GM21529 (cell line): ENCODE results near the gene ZBTB38.
A peak's percentile ranks its signal among the peaks of the same experiment; 100 is the strongest.

Experiments used
- ATAC-seq: cut with Tn5 transposase; IDR thresholded peaks from one replicate; pipeline ENCODE4 v1.9.1; 2021; ENCODE audit not compliant: unreplicated experiment

The ZBTB38 gene

DNA sequence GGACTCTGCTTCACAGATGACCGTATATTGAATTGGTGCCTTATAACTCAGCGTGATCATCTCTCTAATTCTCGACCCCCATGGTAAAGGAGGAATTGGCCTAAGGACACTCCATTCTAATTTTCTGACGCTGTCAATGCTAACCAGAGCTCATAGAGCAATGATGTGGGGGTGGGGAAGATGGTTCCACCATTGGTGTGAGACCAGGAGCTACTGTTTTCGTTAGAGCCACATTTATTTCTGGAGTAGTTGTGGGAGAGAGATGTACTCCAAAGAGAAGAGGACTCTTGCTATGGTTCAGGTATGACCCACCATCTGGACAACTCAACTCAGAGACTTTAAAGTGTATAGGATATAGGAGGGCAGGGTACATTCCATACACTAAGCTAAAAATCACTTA lies 16.3 kb downstream of the ZBTB38 start:
- ATAC-seq: no peak

DNA sequence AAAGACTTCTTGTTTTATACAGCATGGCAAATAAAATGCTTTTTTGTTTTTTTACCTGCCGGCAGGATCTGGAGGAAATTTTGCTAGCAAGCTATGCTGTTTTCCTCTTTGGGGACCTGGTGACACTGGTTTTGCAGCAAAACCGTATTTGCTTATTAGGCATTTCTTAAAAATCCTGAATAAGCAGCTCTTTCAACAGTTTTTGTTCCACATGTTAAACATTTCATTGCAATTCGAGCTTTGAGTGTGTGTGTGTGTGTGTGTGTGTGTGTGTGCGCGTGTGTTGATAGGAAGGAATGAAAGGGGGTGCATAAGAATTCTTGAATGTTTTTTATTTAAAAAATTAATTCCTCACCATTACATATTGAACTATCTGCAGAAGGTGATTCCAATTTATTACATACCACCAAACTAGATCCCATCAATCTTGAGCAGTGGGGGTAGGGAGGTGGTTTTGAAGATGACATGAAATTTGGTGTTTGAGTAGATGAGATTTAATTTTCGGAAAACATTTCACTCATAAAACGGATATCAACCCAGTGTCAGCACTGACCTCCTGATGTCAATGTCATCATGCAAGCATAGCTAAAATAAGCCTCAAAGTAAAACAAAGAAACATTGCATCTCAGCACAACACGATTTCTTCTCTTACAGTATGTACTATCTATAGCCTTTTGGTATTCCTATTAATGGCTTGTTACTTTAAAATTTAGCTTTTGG lies 17.3 kb downstream of the ZBTB38 start:
- no peak for ATAC-seq

DNA sequence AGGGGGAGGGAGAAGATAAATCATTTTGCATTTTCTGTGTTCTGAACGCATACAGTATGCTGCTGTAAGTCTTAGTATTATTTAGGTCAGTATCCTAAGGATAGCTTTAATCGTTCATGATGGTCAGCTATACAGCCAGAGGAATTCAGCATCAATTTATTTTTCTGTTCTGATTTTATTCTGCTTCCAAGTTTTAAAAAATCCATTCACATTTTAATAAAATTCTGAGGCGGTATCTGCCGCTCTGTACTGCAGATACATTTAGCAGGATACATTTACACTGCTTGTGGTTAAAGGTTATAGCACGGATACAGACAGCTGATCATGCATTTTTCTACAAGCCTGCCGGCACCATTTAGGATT lies 17.8 kb downstream of the ZBTB38 start:
- ATAC-seq: no peak

- ATAC-seq: peak; percentile 27
These were observed 18.4 kb downstream of the ZBTB38 start for GRCh38 chr3:141386611-141387111.

DNA sequence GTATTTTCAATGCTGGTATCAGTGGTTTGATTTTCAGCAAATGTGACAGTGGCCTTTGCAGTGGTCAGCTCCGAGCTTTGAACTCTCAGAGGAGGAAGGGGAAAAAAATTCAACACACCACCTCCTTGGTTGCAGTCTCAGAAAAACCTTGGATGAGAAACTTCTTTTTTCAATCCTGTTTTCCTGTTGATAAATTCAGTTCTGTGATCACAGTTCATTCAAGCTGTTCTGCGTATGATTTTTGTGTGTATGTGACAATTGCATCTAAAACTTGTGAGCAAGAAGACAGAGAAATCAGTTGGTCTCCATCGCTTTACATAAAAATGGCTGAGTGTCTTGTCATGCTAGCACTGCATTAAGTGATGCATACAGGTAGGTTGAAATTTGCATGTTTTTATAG lies 19.2 kb downstream of the ZBTB38 start:
- no peak for ATAC-seq

- ATAC-seq: no peak
These were observed 20.1 kb downstream of the ZBTB38 start for GRCh38 chr3:141388395-141388794.

- no peak for ATAC-seq
These were observed 20.7 kb downstream of the ZBTB38 start for GRCh38 chr3:141388823-141389621.

GRCh38 chr3:141389703-141390102 lies 21.4 kb downstream of the ZBTB38 start:
- no peak for ATAC-seq

DNA sequence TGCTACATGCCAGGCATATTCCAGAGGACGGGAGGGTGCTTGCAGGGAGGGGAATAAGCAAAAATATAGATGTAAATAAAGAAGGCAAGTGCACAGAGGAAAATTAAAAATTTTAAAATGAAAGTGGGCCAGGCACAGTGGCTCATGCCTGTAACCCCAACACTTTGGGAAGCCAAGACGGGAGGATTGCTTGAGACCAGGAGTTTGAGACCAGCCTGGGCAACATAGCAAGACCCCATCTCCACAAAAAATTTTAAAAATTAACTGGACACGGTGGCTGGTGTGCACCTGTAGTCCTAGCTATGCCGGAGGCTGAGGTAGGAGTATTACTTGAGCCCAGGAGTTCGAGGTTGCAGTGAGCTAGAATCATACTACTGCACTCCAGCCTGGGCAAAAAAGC lies 22.4 kb downstream of the ZBTB38 start:
- ATAC-seq: no peak

GRCh38 chr3:141391298-141391990 lies 23.1 kb downstream of the ZBTB38 start:
- no peak for ATAC-seq

DNA sequence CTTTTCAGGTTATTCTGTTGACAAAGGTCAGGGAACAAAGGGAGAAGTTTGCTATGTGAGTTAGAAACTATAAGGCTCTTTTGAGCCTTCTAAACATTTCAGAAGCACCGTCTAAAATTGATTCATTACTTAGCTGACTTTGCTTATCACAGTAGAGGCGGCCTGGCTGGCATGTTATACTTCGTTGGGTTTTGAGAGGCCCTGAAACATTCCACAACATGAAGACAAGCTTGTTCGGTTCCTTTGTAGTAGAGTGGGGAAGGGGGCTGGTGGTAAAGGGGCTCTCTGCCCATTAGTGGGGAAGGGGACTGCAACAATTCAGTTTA lies 23.6 kb downstream of the ZBTB38 start:
- ATAC-seq: no peak

DNA sequence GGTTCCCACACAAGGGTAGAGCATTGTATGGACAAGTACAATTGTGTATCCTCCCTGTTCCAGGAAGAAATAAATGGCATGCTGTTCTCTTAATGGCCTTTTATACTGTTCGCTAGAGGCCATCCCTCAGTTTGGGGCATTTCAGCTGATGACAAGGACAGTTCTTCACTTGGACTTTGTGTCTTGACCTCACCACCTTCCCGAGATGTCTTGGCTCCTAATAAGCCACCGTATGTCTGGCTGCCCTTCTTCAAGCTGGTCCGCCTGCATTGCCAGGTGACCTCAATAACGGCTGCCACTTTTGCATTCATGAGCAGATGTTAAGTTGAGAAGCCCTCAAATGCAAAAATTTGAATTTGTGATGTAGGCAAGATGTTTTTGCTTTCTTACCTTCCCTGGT lies 24.1 kb downstream of the ZBTB38 start:
- no peak for ATAC-seq

DNA sequence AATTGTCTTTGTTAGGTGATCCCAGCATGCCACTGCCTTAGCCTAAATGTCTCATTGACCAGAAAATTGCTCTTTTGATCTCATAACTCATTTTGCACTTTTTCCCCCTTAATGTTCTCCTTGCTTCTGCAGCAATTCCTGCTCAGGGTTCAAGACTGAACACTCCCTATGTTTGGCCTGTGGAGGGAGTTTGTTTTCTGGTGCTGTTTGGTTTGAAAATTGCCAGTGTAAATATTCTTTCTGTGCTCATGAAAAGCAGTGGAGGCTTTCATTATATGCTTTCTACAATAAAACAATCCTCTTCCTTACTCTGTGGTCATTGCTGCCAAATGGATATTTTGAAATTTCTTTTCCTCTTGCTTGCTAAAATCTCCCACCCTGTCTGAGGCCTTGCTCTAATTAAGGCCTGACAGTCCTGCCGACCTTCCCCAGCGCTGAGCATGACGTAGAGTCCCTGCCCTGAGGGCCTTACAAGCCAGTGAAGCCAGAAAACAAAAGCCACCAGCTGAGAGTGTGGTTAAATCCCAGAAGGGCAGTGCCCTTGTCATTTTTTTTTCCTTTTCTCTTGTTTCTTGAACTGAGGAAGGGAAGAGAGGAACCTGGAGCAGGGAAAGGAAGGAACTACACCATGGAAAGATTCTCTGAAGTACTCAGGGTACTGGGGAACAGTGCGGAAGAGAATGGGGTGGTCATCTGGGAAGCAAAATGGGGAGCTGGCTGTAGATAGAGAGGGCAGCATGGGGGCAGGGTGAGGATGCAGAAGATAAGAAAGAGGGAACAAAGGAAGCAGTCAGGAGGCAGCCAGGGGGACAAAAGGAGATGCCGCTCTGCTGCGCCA lies 24.8 kb downstream of the ZBTB38 start:
- ATAC-seq: no peak

GRCh38 chr3:141393735-141394076 lies 25.4 kb downstream of the ZBTB38 start:
- ATAC-seq: no peak

- ATAC-seq: no peak
These were observed 26.3 kb downstream of the ZBTB38 start for GRCh38 chr3:141394560-141394959.

GRCh38 chr3:141395005-141395589 lies 26.8 kb downstream of the ZBTB38 start:
- no peak for ATAC-seq

GRCh38 chr3:141397996-141398395 lies 29.7 kb downstream of the ZBTB38 start:
- no peak for ATAC-seq

DNA sequence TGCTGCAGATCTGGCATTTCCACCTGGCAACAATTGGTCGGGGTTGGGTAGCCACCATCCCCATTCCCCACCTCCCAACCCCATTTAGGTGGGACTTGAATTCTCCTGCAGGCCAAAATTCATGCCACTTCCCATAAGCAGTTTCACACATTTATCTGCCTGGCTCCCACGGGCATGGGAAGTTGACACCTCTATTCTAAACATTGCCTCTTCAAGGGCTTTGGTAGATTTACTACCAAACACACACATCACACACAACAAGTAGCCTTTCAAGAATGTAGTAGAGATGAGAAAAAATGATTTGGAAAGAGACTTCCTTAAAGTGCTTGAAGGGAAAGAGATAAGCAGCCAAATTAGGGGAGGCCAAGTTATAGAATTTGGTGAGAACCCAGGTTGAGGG lies 30.9 kb downstream of the ZBTB38 start:
- ATAC-seq: no peak

DNA sequence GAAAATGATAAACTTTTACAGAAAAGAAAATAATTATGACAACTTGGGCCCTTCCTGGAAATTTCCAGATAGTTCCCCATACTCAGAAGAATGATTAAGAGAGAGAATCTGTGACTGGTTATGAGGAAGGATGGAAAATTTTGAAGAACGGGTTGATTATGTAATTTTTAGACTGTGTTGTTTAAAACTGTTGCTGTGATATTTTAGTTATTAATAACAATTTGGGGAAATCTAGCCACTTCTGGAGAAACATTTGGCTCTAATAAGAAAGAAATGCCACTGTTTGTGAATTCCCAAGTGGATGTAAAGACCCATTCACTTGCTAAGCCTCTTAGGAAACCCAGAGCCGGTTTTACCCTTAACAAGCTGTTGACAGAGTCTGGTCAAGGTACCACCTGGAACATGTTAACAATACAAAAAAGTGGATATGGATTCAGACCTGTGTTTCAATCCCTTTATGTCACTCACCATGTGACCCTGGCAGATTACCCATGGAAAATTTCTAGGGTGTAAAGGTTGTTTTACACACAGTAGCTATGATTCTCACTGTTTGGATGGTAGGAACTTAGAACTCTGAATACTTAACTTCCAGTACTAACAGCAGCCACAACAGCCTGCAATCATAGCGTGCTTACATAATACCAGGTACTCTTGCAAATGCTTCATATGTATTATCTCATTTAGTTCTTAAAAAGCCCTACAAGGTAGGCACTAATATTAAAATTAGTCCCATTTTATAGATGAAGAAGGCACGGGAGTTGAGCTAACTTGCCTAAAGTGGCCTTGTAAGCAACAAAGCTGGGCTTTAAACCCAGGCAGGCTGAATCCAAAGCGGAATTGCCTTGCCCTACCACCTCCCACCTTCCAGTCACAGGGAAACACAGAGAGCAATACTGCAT lies 32.0 kb downstream of the ZBTB38 start:
- ATAC-seq: peak; percentile 25

DNA sequence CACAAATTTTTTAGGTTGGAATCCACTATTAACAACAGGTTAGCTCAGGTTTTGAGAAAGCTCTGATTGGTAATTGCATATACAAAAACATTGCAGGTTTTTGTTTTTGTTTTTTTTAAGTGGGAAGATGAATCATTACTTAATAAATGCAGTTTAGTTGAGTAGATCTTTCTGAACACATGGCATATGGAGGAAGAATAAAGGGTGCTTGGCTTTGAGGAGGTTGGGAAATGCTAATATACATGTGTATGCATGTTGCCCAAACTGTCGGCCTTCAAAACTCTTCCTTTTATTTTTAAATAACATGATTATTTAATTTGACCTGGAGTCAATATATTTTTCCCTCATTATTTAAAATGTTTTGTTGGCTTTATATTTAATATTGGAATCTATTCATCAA lies 32.8 kb downstream of the ZBTB38 start:
- ATAC-seq: no peak
